AG04450 (cell line): ENCODE data around the gene PXMP4. TPM values are rescaled to one million over a fixed set of nuclear protein-coding genes. Genes with fewer than 3 reads are reported as not detected.

Source experiments
- CTCF ChIA-PET: fragments of 300-600, 350-600 bp; formaldehyde crosslinking; extraction: SDS; loops from one replicate; lab custom pipeline; 2022; ENCODE audit warnings: antibody characterized with exemption, inconsistent platforms; lab: Charles Lee
- POLR2A ChIA-PET: fragments of 350-600 bp; formaldehyde crosslinking; extraction: SDS; loops from one replicate; lab custom pipeline; 2021; ENCODE audit warnings: antibody characterized with exemption, inconsistent platforms; lab: Yijun Ruan, JAX
- DNase-seq: peaks from one replicate; pipeline ENCODE4 v3.0.0-alpha.2; 2011; ENCODE audit warnings: low read depth, low spot score
- H3K27ac ChIP-seq: one replicate; pipeline ENCODE4 v1.5.1; 2012; ENCODE audit warnings: low read depth, low read length, control low read depth
- H3K27me3 ChIP-seq: one replicate; pipeline ENCODE4 v1.6.0; 2012; ENCODE audit warnings: low read length; ENCODE audit not compliant: control insufficient read depth, insufficient read depth
- H3K4me3 ChIP-seq: 2 replicates; pipeline ENCODE4 v1.5.1; 2011; ENCODE audit warnings: mild to moderate bottlenecking, low read depth, low read length, control low read depth
- H3K9me3 ChIP-seq: 2 replicates; pipeline ENCODE4 v1.5.1; 2012; ENCODE audit warnings: low read length; ENCODE audit not compliant: control insufficient read depth, insufficient read depth
- polyA plus RNA-seq: library from polyadenylated mRNA; depleted of rRNA; stranded (reverse); fragments of >200 nt; gene quantifications from 2 replicates; pipeline ENCODE4 v1.2.3, GENCODE V29; 2011
- TF ChIP-seq, protein P1 (sequence below): IDR thresholded peaks from 2 replicates; pipeline ENCODE4 v1.5.1; 2011; ENCODE audit warnings: low read depth, low read length, control low read depth, inconsistent platforms

The PXMP4 gene
- polyA plus RNA-seq, 1 experiment: 6.0 TPM

DNA sequence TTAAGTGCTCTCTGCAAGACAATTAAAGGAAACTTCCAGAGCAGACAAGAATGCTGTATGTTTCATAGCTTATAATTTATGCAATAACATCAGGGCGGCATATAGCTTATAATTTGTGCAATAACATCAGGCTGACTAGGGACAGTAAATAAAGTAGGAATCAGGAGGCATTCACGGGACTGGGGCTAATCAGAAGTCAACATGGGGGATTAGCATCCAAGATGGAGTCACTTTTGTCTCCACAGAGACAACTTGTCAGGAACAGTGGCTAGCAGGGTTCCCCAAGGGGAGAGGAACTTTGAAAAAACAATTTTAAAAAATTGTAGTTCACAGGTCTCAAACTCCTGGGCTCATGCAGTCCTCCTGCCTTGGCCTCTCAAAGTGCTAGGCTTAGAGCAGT is 8.4 kb upstream of the PXMP4 start:
- Histone ChIP-seq H3K4me3 (no peak overlapping the region), H3K27me3 (no peaks in the 10 kb centered on the region), H3K27ac (no peak overlapping the region), H3K9me3 (no peaks in the 10 kb centered on the region)
- CTCF ChIA-PET: no interaction called here
- POLR2A ChIA-PET: no interaction called here
- no peak for DNase-seq
- TF ChIP-seq, protein P1, sequence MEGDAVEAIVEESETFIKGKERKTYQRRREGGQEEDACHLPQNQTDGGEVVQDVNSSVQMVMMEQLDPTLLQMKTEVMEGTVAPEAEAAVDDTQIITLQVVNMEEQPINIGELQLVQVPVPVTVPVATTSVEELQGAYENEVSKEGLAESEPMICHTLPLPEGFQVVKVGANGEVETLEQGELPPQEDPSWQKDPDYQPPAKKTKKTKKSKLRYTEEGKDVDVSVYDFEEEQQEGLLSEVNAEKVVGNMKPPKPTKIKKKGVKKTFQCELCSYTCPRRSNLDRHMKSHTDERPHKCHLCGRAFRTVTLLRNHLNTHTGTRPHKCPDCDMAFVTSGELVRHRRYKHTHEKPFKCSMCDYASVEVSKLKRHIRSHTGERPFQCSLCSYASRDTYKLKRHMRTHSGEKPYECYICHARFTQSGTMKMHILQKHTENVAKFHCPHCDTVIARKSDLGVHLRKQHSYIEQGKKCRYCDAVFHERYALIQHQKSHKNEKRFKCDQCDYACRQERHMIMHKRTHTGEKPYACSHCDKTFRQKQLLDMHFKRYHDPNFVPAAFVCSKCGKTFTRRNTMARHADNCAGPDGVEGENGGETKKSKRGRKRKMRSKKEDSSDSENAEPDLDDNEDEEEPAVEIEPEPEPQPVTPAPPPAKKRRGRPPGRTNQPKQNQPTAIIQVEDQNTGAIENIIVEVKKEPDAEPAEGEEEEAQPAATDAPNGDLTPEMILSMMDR: no peak

DNA sequence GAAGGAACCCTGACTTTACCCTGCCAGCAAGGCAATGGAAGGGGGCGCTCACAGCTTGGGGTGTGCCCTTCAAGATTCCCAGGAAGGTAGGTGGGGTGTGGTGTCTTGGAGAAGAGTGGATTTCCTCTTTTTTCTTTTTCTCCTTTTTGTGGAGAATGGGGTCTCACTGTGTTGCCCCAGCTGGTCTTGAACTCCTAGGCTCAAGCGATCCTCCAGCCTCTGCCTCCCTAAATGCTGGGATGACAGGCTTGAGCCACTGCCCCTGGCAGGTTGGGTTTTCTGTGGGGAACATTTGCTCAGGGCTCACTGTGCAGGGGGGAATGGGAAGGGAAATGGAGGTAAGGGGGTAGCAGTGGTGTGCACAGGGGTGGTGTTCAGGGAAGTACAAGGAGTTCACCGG is 7.7 kb upstream of the PXMP4 start:
- Histone ChIP-seq H3K27me3 (no peaks in the 10 kb centered on the region), H3K27ac (no peak overlapping the region), H3K9me3 (no peaks in the 10 kb centered on the region), H3K4me3 (no peak overlapping the region)
- TF ChIP-seq, protein P1: no peak
- CTCF ChIA-PET: no interaction called here
- POLR2A ChIA-PET: no interaction called here
- DNase-seq: no peak

DNA sequence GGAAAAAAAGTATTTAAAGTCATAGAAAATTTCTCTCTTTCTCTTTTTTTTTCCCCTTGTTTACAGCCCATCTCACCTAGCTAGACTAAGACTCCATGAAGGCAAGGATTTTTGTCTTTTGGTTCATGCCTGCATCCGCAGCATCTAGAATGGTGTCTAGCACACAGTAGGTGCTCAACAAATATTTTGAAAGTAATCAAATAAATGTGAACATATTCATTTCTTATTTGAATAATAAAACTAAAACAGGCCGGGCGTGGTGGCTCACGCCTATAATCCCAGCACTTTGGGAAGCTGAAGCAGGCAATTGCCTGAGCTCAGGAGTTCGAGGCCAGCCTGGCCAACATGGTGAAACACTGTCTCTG is 7.0 kb upstream of the PXMP4 start:
- ChIA-PET POLR2A (no interaction called here), CTCF (no interaction called here)
- no peak for DNase-seq
- H3K27me3 ChIP-seq: no peaks in the 10 kb centered on the region
- H3K9me3 ChIP-seq: no peaks in the 10 kb centered on the region
- TF ChIP-seq, protein P1: no peak
- H3K4me3 ChIP-seq: no peak overlapping the region
- H3K27ac ChIP-seq: no peak overlapping the region

DNA sequence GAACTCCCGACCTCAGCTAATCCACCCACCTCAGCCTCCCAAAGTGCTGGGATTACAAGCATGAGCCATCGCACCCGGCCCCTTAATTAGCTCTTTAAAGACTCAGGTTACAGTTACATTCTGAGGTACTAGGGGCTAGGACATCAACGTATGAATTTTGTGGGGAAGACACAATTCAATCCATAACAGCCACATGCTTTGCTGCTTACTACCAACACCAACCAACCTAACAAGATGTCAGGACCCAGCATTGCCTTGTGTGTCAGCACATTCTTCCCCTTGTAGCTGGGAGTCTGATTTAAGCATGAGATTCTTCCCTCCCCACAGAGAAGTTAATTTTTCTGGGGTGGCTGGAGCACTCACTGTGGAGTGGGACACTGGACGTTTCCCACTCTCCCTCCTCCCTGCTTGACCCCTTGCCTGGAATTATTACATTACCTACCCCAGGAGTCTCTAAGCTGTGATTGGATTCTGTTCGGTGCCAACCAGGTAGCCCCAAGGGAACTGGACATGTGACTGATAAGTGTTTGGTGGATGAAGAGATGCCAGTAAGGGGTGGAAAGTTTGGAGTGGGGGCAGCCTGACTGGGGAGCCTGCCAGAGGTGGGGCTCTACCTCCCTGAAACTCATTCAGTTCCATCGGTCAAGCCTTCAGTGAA is 5.6 kb upstream of the PXMP4 start:
- ChIA-PET POLR2A (no interaction called here), CTCF (no interaction called here)
- DNase-seq: no peak
- no peaks in the 10 kb centered on the region for H3K27me3 ChIP-seq
- H3K27ac ChIP-seq: no peak overlapping the region
- H3K9me3 ChIP-seq: no peaks in the 10 kb centered on the region; the same call in 1 of the 2 replicates
- H3K4me3 ChIP-seq: no peak overlapping the region
- TF ChIP-seq, protein P1: no peak

GRCh38 chr20:33724439-33725094 is 4.5 kb upstream of the PXMP4 start:
- TF ChIP-seq, protein P1: no peak
- Histone ChIP-seq H3K27ac (no peak overlapping the region), H3K9me3 (peaks cover 3% of the 10 kb centered on the region; the same call in 1 of the 2 replicates), H3K27me3 (no peaks in the 10 kb centered on the region), H3K4me3 (no peak overlapping the region)
- DNase-seq: no peak
- ChIA-PET CTCF (no interaction called here), POLR2A (interaction anchor here (0.7 kb wide), 1 partner anchor 114 kb away, joined by 3 read pairs; no protein-coding TSS in a partner anchor)
